NCI-H510A (cell line): ENCODE results near the gene SLC6A19.

Source experiments
- DNase-seq: peaks from one replicate; lab custom pipeline; 2025; lab: John Stamatoyannopoulos, UW

SLC6A19 gene

GRCh38 chr5:1209896-1210776, 8.7 kb downstream of the SLC6A19 start:
- DNase-seq: no peak

GRCh38 chr5:1210832-1211251, 9.4 kb downstream of the SLC6A19 start:
- DNase-seq: no peak

- no peak for DNase-seq
These were observed 10.3 kb downstream of the SLC6A19 start for GRCh38 chr5:1211701-1212100.

GRCh38 chr5:1212271-1212670, 10.9 kb downstream of the SLC6A19 start:
- DNase-seq: no peak

GRCh38 chr5:1212881-1213280, 11.5 kb downstream of the SLC6A19 start:
- no peak for DNase-seq

- no peak for DNase-seq
These were observed 12.2 kb downstream of the SLC6A19 start for GRCh38 chr5:1213508-1214162.

GRCh38 chr5:1214163-1214935, 13.0 kb downstream of the SLC6A19 start:
- DNase-seq: no peak

GRCh38 chr5:1214936-1215220, 13.5 kb downstream of the SLC6A19 start:
- DNase-seq: no peak

- DNase-seq: no peak
These were observed 14.1 kb downstream of the SLC6A19 start for GRCh38 chr5:1215320-1216096.

GRCh38 chr5:1216211-1216917, 15.0 kb downstream of the SLC6A19 start:
- no peak for DNase-seq

GRCh38 chr5:1216918-1217295, 15.5 kb downstream of the SLC6A19 start:
- DNase-seq: no peak

- DNase-seq: peak; percentile 87
These were observed 16.3 kb downstream of the SLC6A19 start for GRCh38 chr5:1217596-1218206.

GRCh38 chr5:1218351-1219080, 17.1 kb downstream of the SLC6A19 start:
- no peak for DNase-seq

GRCh38 chr5:1219098-1219767, 17.8 kb downstream of the SLC6A19 start:
- DNase-seq: no peak

- DNase-seq: no peak
These were observed 18.3 kb downstream of the SLC6A19 start for GRCh38 chr5:1219768-1220100.

- DNase-seq: no peak
These were observed 19.0 kb downstream of the SLC6A19 start for GRCh38 chr5:1220351-1220750.

GRCh38 chr5:1220831-1221230, 19.4 kb downstream of the SLC6A19 start:
- DNase-seq: no peak

- DNase-seq: no peak
These were observed 20.3 kb downstream of the SLC6A19 start for GRCh38 chr5:1221721-1222120.

- DNase-seq: no peak
These were observed 20.8 kb downstream of the SLC6A19 start for GRCh38 chr5:1222147-1222546.
